Measurements from ENCODE around the gene PDE11A. TPM values are rescaled to one million over a fixed set of nuclear protein-coding genes. Genes with fewer than 3 reads are reported as not detected.

The PDE11A gene
- total RNA-seq, 1 experiment from 2014 or later, result 0.13 TPM

DNA sequence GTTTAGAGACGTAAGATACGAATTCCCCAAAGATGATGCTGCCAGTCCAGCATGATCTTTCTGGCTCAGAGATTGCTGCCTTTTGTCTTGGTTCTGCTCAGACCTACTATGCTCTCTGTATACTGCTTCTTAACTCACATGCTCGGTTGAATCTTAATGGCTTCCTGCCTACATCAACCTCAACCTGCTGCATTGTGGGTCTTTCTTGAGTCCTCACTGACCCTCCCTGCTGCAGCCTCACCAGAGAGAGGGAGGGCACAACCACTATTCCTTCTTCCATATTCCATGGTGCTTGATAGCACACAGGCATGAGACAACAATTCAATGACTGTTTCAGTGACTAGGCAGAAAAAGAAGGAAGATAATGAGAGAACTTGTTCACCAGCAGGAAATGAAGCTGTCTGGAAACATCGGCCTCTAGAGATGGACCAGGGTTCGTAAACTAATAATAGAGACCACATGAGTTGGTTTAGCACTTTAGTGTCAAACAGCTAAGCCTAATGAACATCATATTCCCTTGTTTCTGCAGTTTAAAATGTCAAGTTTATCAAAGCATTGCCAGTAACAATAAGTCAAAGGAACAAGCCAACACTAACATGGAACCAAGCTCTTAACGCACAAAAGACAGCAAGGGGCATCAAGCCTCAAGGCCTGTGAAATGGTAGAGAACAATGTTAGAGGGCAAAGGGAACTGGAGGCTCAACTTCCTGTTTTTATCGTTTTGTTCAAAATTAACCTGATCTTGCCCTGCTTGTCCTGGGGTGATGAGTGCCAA lies 333.9 kb downstream of the PDE11A start:
- no peaks in the 10 kb centered on the region for H3K79me1 ChIP-seq (ENCODE audit: insufficient read depth, low read depth, low read length, poor library complexity, severe bottlenecking)
- H3K79me2 ChIP-seq (ENCODE audit: insufficient read depth, low read length), result no peaks in the 10 kb centered on the region
- Mint-ChIP-seq H3K4me1 (peaks cover 0 to under 1% of the 10 kb centered on the region in 2 experiments; a peak in 2 of 4 replicates), H3K4me3 (no peak overlapping the region), H3K36me3 (ENCODE audit: insufficient read depth in 1 of 3, low read depth in 3 of 3) (no peaks in the 10 kb centered on the region), H3K27ac (no peak overlapping the region), H3K27me3 (ENCODE audit: low read depth) (peaks cover 97% of the 10 kb centered on the region), H3K9me3 (peaks cover 0 to 2% of the 10 kb centered on the region in 2 experiments; a peak in 2 of 5 replicates)
- H3K9ac ChIP-seq (ENCODE audit: extremely low read depth, insufficient read length, low read length), result no peak overlapping the region
- no peaks in the 10 kb centered on the region for H4K20me1 ChIP-seq (ENCODE audit: control insufficient read depth, insufficient read depth, insufficient read length)
- no peak overlapping the region for H2BK15ac ChIP-seq (ENCODE audit: low read depth, low read length)
- H4K8ac ChIP-seq (replicated peaks; ENCODE audit: insufficient read length, low read depth, low read length), result no peak overlapping the region
- H3K4me1 ChIP-seq (ENCODE audit: insufficient read depth, low read length), result no peaks in the 10 kb centered on the region
- H3K4me2 ChIP-seq (ENCODE audit: insufficient read depth, insufficient read length, low read length), result no peak overlapping the region
- H2BK120ac ChIP-seq (ENCODE audit: low read depth, low read length, poor library complexity, severe bottlenecking), result no peak overlapping the region
- H3K18ac ChIP-seq (ENCODE audit: insufficient read length, low read depth, low read length), result no peak overlapping the region
- H3K27ac ChIP-seq (ENCODE audit: insufficient read length, low read depth, low read length), result no peak overlapping the region
- H3K56ac ChIP-seq (ENCODE audit: insufficient read length, low read depth, low read length), result no peak overlapping the region
- no peaks in the 10 kb centered on the region for H3K23me2 ChIP-seq (ENCODE audit: insufficient read length, low read depth, low read length, poor library complexity, severe bottlenecking)
- TF ChIP-seq, protein P1, sequence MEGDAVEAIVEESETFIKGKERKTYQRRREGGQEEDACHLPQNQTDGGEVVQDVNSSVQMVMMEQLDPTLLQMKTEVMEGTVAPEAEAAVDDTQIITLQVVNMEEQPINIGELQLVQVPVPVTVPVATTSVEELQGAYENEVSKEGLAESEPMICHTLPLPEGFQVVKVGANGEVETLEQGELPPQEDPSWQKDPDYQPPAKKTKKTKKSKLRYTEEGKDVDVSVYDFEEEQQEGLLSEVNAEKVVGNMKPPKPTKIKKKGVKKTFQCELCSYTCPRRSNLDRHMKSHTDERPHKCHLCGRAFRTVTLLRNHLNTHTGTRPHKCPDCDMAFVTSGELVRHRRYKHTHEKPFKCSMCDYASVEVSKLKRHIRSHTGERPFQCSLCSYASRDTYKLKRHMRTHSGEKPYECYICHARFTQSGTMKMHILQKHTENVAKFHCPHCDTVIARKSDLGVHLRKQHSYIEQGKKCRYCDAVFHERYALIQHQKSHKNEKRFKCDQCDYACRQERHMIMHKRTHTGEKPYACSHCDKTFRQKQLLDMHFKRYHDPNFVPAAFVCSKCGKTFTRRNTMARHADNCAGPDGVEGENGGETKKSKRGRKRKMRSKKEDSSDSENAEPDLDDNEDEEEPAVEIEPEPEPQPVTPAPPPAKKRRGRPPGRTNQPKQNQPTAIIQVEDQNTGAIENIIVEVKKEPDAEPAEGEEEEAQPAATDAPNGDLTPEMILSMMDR (conservative IDR thresholded peaks at IDR 0.05), result no peak
- no peak overlapping the region for H3K4ac ChIP-seq (ENCODE audit: low read depth, low read length)
- H3K23ac ChIP-seq (ENCODE audit: insufficient read length, low read depth, low read length), result no peak overlapping the region
- no peak overlapping the region for H3T11ph ChIP-seq (ENCODE audit: low read length)
- peaks cover 17% of the 10 kb centered on the region; the same call in 1 of the 2 replicates for H3K27me3 ChIP-seq (ENCODE audit: insufficient read depth, low read length)
- no peak overlapping the region for H4K5ac ChIP-seq (ENCODE audit: insufficient read length, low read depth, low read length)
- H4K91ac ChIP-seq (ENCODE audit: insufficient read length, low read depth, low read length), result no peak overlapping the region
- H3K9me3 ChIP-seq (ENCODE audit: control insufficient read depth, low read depth, low read length), result no peaks in the 10 kb centered on the region
- H2BK20ac ChIP-seq (ENCODE audit: low read depth, low read length, poor library complexity, severe bottlenecking), result no peak overlapping the region
- DNase-seq, result no peak
- no peak overlapping the region for H2BK12ac ChIP-seq (ENCODE audit: insufficient read length, low read depth, low read length)
- no peak overlapping the region for H3K14ac ChIP-seq (ENCODE audit: insufficient read depth, low read length)
- H2AFZ ChIP-seq (ENCODE audit: low read length), result no peak overlapping the region
- no peak overlapping the region for H2AK5ac ChIP-seq (ENCODE audit: insufficient read length, low read length)
- no CpG with 5 or more reads among the region's 7 CpGs for WGBS (ENCODE audit: extremely low coverage, insufficient read length, low lambda C conversion rate)
- no peak overlapping the region for H2BK5ac ChIP-seq (ENCODE audit: insufficient read length, low read length)
